GM12864 (cell line): ENCODE data around the gene SLC12A8.

Source experiments
- DNase-seq: peaks from one replicate; pipeline ENCODE4 v3.0.0-alpha.2; 2011; ENCODE audit warnings: low read depth
- H3K4me3 ChIP-seq: 2 replicates; pipeline ENCODE4 v1.5.1; 2011; ENCODE audit warnings: mild to moderate bottlenecking, low read depth, low read length, control low read depth
- CTCF ChIP-seq: IDR thresholded peaks from 2 replicates; pipeline ENCODE4 v1.5.1; 2011; ENCODE audit warnings: low read depth, mild to moderate bottlenecking, moderate library complexity, low read length, control low read depth, inconsistent platforms; ENCODE audit errors: missing control alignments

SLC12A8 gene

GRCh38 chr3:125052624-125053303 lies 159.8 kb downstream of the SLC12A8 start:
- TF ChIP-seq CTCF: no peak
- H3K4me3 ChIP-seq: peak overlapping the region; percentile 81

DNA sequence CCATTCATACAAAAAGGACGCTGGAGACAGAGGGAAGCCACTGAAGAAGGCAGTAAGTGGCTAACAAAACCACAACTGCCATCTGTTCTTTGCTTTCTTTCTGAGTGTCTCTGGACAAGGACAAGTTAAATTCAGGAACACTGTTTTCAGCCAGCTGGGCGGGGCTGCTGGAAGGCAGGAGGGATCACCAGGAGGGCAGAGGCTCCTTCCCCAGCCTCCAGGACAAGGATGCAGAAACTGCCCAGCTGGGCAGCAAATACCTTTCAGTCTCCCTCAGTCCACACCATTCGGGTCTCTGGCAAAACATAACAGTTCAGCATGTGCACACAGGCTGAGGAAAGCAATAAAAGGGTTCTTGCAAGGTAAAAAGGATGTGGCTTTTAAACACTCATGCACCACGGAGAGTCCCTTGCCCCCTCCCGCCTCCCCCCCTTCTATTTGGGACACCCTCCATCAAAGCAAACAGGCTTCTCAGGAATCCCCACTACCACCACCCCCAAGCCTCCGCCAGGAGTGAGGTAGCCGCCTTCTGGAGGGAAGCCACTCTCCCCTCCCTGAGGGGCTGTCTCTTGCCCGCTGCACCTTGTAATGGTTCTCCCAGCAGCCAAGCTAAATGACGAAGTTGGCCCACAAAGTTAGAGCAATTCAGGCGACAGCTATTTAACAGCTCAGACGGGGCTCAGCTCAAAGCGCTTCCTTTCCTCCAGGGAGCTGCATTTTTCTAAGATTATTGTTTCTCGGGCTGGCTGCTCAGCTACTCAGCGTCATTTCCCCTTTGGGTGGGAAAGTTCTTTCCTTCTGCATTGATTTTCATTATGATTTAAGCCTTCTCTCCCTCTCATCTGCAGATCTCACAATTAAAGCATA lies 160.6 kb downstream of the SLC12A8 start:
- no peak for TF ChIP-seq CTCF
- DNase-seq: no peak
- H3K4me3 ChIP-seq: peak overlapping the region; percentile 81

More at GRCh38 chr3:125052624-125053303, 159.8 kb downstream of the SLC12A8 start:
- DNase-seq: no peak

DNA sequence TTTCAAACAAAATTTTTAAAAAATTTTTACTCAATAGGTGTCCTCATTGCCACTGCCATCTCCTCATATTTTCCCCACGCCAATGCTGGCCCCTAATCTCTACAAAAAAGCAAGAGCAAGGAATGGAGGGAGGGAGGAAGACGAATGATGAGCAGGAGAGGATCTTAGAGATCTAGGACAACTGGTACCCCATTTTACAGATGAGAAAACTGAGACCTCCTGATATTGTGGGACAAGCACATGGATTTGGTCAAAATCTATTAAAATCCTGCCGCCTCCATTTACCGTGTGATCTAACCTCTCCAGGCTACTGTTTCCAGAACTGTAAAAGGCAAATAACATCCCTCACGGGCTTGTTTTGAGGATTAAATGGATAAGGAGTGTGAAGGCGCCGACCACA lies 161.3 kb downstream of the SLC12A8 start:
- H3K4me3 ChIP-seq: no peak overlapping the region
- no peak for TF ChIP-seq CTCF
- DNase-seq: no peak

- no peak overlapping the region for H3K4me3 ChIP-seq
- DNase-seq: no peak
- TF ChIP-seq CTCF: no peak
These were observed 162.0 kb downstream of the SLC12A8 start for GRCh38 chr3:125050488-125051090.

DNA sequence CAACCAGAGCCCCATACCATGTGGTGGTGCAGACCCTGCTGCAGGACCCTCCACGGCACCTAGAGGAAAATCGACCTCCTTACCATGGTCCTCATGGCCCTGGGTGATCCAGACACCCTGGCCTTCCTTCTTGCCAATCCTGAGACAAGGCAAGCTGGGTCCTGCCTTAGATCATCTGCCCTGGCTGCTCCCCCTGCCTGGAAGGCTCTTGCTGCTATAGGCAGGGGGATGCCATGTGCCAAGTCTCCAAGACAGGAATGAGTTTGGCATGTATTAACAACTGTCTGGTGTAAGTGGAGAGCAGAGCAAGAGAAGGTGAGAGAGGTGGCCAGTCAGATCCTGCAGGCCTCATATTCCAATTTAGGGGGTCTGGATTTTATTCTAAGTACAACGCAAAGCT lies 164.3 kb downstream of the SLC12A8 start:
- DNase-seq: no peak
- H3K4me3 ChIP-seq: no peak overlapping the region
- no peak for TF ChIP-seq CTCF

- no peak overlapping the region for H3K4me3 ChIP-seq
- DNase-seq: no peak
- TF ChIP-seq CTCF: no peak
These were observed 166.6 kb downstream of the SLC12A8 start for GRCh38 chr3:125045965-125046364.
